ENCODE measurements around the gene KLF13. TPM values are rescaled to one million over a fixed set of nuclear protein-coding genes. Genes with fewer than 3 reads are reported as not detected.

Gene KLF13
- total RNA-seq, 2 donors from 2014 or later: 25.7 to 38.4 TPM

DNA sequence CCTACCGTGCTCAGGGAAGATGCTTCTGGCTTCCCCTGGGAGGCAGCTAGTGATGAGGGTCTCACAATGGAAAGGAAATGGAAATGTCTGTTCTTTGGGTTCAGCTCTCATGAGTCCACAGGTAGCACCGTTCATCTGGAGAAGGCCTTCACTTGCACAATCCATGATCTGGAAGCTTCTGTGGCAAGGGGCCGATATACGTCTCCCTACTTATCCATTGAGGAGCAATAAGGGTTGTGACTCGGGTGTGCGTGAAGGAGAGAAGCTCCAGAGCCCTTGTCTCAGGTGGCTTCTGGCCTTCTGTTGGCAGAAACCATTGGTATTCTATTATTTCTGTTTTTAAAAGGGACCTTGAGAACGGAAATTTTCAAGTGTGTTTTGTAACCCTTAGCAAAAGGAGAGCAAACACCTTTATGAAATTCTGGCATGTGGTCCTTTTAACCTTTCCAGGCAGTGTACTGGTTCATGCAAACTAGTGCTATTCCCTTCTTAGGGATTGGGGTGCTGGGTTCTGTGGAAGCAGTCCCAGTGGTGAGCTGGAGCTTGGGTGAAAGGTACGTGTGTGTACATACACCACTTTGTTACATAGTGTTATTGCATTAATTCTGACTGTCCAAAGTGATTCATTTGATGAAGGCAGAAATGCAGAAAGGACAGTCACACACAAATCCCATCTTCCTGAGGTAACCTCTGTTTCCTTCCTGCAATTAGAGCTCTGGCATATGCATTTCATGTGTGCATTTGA is 32.5 kb downstream of the KLF13 start:
- TF ChIP-seq POLR2A (IDR thresholded peaks at IDR 0.05): no peak
- TF ChIP-seq, protein P1, sequence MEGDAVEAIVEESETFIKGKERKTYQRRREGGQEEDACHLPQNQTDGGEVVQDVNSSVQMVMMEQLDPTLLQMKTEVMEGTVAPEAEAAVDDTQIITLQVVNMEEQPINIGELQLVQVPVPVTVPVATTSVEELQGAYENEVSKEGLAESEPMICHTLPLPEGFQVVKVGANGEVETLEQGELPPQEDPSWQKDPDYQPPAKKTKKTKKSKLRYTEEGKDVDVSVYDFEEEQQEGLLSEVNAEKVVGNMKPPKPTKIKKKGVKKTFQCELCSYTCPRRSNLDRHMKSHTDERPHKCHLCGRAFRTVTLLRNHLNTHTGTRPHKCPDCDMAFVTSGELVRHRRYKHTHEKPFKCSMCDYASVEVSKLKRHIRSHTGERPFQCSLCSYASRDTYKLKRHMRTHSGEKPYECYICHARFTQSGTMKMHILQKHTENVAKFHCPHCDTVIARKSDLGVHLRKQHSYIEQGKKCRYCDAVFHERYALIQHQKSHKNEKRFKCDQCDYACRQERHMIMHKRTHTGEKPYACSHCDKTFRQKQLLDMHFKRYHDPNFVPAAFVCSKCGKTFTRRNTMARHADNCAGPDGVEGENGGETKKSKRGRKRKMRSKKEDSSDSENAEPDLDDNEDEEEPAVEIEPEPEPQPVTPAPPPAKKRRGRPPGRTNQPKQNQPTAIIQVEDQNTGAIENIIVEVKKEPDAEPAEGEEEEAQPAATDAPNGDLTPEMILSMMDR (IDR thresholded peaks at IDR 0.05): no peak
- no peaks in the 10 kb centered on the region for H3K27me3 ChIP-seq

DNA sequence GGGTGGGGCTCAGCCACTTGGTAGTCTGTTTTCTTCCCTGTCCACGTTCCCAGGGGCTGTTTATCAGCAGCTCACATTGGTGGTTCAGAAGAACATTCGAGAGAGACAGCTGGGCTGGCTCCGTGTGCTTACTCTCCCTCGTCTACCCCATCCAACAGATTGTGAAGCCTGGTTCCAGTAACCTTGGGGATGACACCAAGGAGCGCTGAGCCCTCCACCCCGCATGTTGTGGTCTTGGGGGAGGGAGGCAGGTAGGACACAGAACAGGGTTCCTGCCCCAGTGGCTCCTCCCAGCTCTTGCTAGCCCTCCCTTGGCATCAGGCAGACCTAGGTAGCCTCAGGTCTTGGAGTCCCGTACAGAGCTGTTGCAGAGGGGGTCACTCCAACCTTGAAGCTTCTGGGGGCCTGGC is 33.1 kb downstream of the KLF13 start:
- 34 to 42% methylated on average over 4 to 7 of the region's 7 CpGs for WGBS, 2 donors
- H3K4me1 ChIP-seq: peaks cover 100% of the 10 kb centered on the region
- intact Hi-C loops (cut with DNase I): no loop called here

More for the DNA sequence above, 32.5 kb downstream of the KLF13 start:
- DNase-seq (no peak), ATAC-seq (no peak)
- Histone ChIP-seq H3K4me3 (no peak overlapping the region), H3K27ac (peak overlapping the region; percentile 92 to 99 (median 98)), H3K36me3 (replicated peaks in 1 of 2; ENCODE audit: insufficient read depth in 1 of 2, low read depth in 2 of 2) (no peaks in the 10 kb centered on the region), H3K9me3 (no peaks in the 10 kb centered on the region), H3K4me1 (peaks cover 100% of the 10 kb centered on the region)
- intact Hi-C loops (cut with DNase I): no loop called here
- 59 to 67% methylated on average over 3 to 8 of the region's 8 CpGs for WGBS, 2 donors

DNA sequence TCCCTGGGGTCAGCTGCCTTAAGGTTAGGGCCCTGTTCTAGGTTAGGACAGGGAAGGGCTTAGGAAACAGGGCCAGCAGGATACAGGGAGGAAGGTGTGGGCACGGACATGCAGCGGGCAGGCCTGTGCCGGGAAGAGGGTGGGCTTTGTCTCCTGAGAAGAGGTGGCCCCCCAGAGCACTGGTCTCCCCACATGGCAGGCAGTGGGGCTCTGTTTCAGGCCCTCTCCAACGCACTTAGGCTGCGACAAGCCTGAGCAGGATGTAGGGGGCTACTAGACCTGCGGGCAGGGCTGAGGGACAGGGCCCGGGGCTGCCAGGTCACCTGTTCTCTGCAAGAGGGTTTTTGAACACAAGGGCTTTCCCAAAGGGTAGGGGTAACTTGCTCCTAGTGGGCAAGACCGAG is 33.5 kb downstream of the KLF13 start:
- peak overlapping the region; percentile 92 to 99 (median 98) for H3K27ac ChIP-seq
- no peaks in the 10 kb centered on the region for H3K36me3 ChIP-seq (replicated peaks in 1 of 2; ENCODE audit: insufficient read depth in 1 of 2, low read depth in 2 of 2)
- intact Hi-C loops (cut with DNase I): no loop called here
- peaks cover 100% of the 10 kb centered on the region for H3K4me1 ChIP-seq
- H3K4me3 ChIP-seq: no peak overlapping the region
- H3K9me3 ChIP-seq: no peaks in the 10 kb centered on the region
- 65 to 68% methylated on average over 5 to 8 of the region's 8 CpGs for WGBS, 2 donors
- ATAC-seq (no peak), DNase-seq (no peak)
- TF ChIP-seq, protein P1 (IDR thresholded peaks at IDR 0.05): no peak
- no peak for TF ChIP-seq POLR2A (IDR thresholded peaks at IDR 0.05)
- H3K27me3 ChIP-seq: no peaks in the 10 kb centered on the region

More for the DNA sequence above, 33.1 kb downstream of the KLF13 start:
- DNase-seq (no peak), ATAC-seq (no peak)
- no peak for TF ChIP-seq POLR2A (IDR thresholded peaks at IDR 0.05)
- TF ChIP-seq, protein P1 (IDR thresholded peaks at IDR 0.05): no peak
- Histone ChIP-seq H3K27me3 (no peaks in the 10 kb centered on the region), H3K36me3 (replicated peaks in 1 of 2; ENCODE audit: insufficient read depth in 1 of 2, low read depth in 2 of 2) (no peaks in the 10 kb centered on the region), H3K27ac (peak overlapping the region; percentile 92 to 99 (median 98)), H3K4me3 (no peak overlapping the region), H3K9me3 (no peaks in the 10 kb centered on the region)

DNA sequence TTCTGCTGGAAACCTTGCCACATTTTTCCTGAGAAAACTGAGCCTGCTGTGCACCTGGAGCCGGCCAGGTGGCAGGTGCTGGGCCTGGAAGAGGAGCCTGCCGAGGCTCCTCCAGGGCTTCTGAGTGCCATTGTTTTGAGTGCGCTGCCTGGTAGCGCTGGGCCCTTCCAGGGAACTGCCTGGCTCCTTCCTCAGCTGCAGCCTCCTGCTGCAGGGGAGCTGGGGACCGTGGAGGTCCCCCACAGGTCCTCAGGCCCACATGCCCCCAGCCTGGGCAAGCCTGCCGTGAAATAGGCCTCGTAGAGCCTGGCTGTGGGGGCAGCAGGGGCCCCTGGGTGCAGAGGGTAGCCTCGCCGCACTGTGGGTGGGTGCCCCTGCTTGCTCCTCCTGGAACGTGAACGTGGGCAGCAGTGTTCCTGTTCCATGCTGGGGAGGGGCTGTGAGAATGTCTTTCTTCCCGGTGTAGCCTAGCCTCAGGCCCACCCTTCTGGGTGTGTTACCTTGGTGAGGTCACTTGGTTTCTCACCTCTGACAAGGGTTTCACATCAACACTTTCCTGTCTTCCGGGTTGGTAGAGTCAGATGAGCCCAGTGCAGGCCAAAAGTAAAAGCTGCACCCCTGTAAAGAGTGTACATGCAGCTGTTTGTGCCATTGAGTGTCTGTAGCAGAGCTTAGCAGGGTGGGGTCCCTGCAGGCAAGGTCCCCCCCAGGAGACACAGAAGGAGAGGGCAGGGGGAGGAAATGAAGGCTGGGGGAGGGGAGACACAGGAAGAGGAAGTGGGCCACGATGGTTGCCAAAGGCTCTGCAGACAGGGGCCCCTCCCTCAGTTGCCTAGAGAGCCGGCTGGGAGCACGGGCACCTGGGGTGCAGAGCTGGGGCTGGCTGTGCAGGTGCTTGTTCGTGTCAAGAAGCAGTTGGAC is 34.5 kb downstream of the KLF13 start:
- ATAC-seq: peak; percentile 71
- WGBS, 2 donors: 18 to 34% methylated on average over 7 to 17 of the region's 17 CpGs
- no peak overlapping the region for H3K4me3 ChIP-seq
- DNase-seq: peak; percentile 85 to 88 (median 87)
- TF ChIP-seq, protein P1 (IDR thresholded peaks at IDR 0.05): no peak
- peak; percentile 9 to 35 (median 24) for TF ChIP-seq POLR2A (IDR thresholded peaks at IDR 0.05)
- H3K27ac ChIP-seq: peak overlapping the region; percentile 92 to 99 (median 98)
- H3K4me1 ChIP-seq: peaks cover 100% of the 10 kb centered on the region
- H3K36me3 ChIP-seq (replicated peaks in 1 of 2; ENCODE audit: insufficient read depth in 1 of 2, low read depth in 2 of 2): no peaks in the 10 kb centered on the region
- H3K27me3 ChIP-seq: no peaks in the 10 kb centered on the region
- H3K9me3 ChIP-seq: no peaks in the 10 kb centered on the region
- intact Hi-C loops (cut with DNase I): no loop called here

All from body of pancreas (tissue), 4 donors.